ENCODE data around the gene ARPC2.

DNA sequence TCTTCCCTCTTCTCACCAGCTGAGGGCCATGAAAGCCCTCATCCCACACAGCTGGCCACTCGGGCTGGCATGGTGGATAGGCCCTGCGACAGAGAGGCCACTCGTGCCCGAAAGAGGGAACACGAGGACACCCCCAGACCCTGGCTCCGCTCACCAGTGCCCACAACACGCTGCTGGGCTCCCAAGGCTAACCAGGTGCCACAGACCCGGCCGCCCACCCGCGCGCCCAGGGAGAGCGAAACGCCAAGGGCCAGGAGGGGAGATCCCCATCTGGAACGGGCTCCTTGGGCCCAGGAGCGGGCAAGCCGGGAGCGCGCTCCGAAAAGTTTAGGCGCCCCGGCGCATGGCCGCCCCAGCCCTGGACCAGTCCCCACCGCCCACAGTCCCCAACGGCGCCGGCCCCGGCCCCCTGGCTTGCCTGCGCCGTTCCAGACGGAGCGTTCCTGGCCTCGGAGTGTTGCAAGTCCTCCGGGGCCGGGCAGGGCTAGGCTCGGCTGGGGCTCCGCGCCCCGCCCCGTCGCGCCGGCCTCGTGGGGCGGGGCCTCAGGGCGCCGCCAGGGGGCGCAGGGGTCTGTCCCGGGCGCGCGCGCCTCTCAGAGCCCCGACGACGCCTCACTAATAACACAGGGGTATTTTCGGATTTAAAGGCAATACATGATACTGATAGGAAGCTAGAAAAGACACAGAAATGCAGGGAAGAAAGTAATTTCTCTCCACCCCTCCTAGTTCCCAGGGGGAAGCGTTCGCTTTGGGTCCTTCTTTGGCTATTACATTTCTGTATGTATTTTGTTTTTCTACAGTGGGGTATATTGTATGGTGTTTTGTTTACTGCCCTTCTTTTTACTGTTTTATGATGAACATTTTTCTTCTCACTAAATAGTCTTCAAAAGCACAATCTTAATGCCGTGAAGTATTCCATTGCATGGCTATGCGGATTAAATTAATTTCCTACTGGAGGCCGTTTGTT, 75.3 kb downstream of the ARPC2 start, which contains the start of gene TMBIM1:
- TF ChIP-seq, protein P1, sequence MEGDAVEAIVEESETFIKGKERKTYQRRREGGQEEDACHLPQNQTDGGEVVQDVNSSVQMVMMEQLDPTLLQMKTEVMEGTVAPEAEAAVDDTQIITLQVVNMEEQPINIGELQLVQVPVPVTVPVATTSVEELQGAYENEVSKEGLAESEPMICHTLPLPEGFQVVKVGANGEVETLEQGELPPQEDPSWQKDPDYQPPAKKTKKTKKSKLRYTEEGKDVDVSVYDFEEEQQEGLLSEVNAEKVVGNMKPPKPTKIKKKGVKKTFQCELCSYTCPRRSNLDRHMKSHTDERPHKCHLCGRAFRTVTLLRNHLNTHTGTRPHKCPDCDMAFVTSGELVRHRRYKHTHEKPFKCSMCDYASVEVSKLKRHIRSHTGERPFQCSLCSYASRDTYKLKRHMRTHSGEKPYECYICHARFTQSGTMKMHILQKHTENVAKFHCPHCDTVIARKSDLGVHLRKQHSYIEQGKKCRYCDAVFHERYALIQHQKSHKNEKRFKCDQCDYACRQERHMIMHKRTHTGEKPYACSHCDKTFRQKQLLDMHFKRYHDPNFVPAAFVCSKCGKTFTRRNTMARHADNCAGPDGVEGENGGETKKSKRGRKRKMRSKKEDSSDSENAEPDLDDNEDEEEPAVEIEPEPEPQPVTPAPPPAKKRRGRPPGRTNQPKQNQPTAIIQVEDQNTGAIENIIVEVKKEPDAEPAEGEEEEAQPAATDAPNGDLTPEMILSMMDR (IDR thresholded peaks at IDR 0.05; ENCODE audit: poor library complexity) = peak; percentile 67
- TF ChIP-seq EZH2 (IDR thresholded peaks at IDR 0.05; ENCODE audit: borderline replicate concordance) = no peak

All from hepatocyte (in vitro differentiated cells).